Keratinocyte (primary cell): ENCODE measurements around the gene PARD3B. TPM values are rescaled to one million over a fixed set of nuclear protein-coding genes. Genes with fewer than 3 reads are reported as not detected.

ENCODE experiments used
- DNase-seq: peaks from one replicate; pipeline ENCODE4 v3.0.0-alpha.2; 2011; ENCODE audit warnings: low read depth, missing footprints, low spot score
- FAIRE-seq: peaks from 2 replicates; lab custom pipeline; 2011; peaks lifted over from hg19 to GRCh38; lab: Jason Lieb, UNC
- H2AFZ ChIP-seq: 2 replicates; pipeline ENCODE4 v1.6.0; 2012; ENCODE audit warnings: low read length, control low read depth, inconsistent platforms; ENCODE audit not compliant: control insufficient read depth
- H3K27ac ChIP-seq: 2 replicates; pipeline ENCODE4 v1.5.1; 2011; ENCODE audit warnings: low read length; ENCODE audit not compliant: control insufficient read depth, insufficient read depth
- H3K27me3 ChIP-seq: 3 replicates; pipeline ENCODE4 v1.6.0; 2011; ENCODE audit warnings: low read length; ENCODE audit not compliant: control insufficient read depth, insufficient read depth; ENCODE audit errors: extremely low read depth
- H3K36me3 ChIP-seq, 2 experiments: 2 replicates in 1 of 2; 3 replicates in 1 of 2; pipeline ENCODE4 v1.5.1; 2011; ENCODE audit warnings: low read length in 2 of 2, mild to moderate bottlenecking in 1 of 2; ENCODE audit not compliant: control insufficient read depth in 2 of 2, insufficient read depth in 2 of 2; ENCODE audit errors: extremely low read depth in 1 of 2
- H3K4me1 ChIP-seq: 3 replicates; pipeline ENCODE4 v1.5.1; 2011; ENCODE audit warnings: low read length; ENCODE audit not compliant: control insufficient read depth, insufficient read depth; ENCODE audit errors: extremely low read depth
- H3K4me2 ChIP-seq: 3 replicates; pipeline ENCODE4 v1.6.0; 2011; ENCODE audit warnings: low read depth, low read length; ENCODE audit not compliant: control insufficient read depth, insufficient read depth; ENCODE audit errors: extremely low read depth
- H3K4me3 ChIP-seq, 3 experiments: fragments of 200-600 bp in 1 of 3; sonication (generic) in 1 of 3; 2 replicates in 2 of 3; 3 replicates in 1 of 3; pipeline ENCODE4 v1.5.1; 2011 to 2016; ENCODE audit warnings: low read length in 3 of 3, mild to moderate bottlenecking in 3 of 3, control low read depth in 2 of 3, inconsistent platforms in 1 of 3, low read depth in 1 of 3, mixed read lengths in 1 of 3, mixed run types in 1 of 3, moderate library complexity in 1 of 3; ENCODE audit not compliant: control insufficient read depth in 2 of 3, insufficient read depth in 2 of 3; ENCODE audit errors: extremely low read depth in 1 of 3
- H3K79me2 ChIP-seq: 2 replicates; pipeline ENCODE4 v1.6.0; 2012; ENCODE audit warnings: low read length; ENCODE audit not compliant: control insufficient read depth, insufficient read depth
- H3K9ac ChIP-seq: 3 replicates; pipeline ENCODE4 v1.6.0; 2011; ENCODE audit warnings: low read length; ENCODE audit not compliant: control insufficient read depth, insufficient read depth; ENCODE audit errors: extremely low read depth
- H3K9me1 ChIP-seq: 3 replicates; pipeline ENCODE4 v1.6.0; 2011; ENCODE audit warnings: low read length; ENCODE audit not compliant: control insufficient read depth, insufficient read depth; ENCODE audit errors: extremely low read depth
- H3K9me3 ChIP-seq: 2 replicates; pipeline ENCODE4 v1.5.1; 2012; ENCODE audit warnings: low read depth, low read length; ENCODE audit not compliant: control insufficient read depth
- H4K20me1 ChIP-seq: 3 replicates; pipeline ENCODE4 v1.6.0; 2011; ENCODE audit warnings: low read length; ENCODE audit not compliant: control insufficient read depth, insufficient read depth; ENCODE audit errors: extremely low read depth
- CTCF ChIP-seq, 3 experiments: IDR thresholded peaks in 1 of 3; conservative IDR thresholded peaks in 1 of 3; optimal IDR thresholded peaks in 1 of 3; 2 replicates in 2 of 3; 3 replicates in 1 of 3; pipeline versions ENCODE3 to v1.5.1; 2011; ENCODE audit warnings: low read length in 3 of 3, mild to moderate bottlenecking in 3 of 3, moderate library complexity in 2 of 3, control low read depth in 1 of 3, inconsistent platforms in 1 of 3; ENCODE audit not compliant: insufficient read depth in 2 of 3; ENCODE audit errors: extremely low read depth in 1 of 3
- EZH2 ChIP-seq: IDR thresholded peaks from one replicate; pipeline ENCODE4 v1.6.1; 2012; ENCODE audit warnings: inconsistent platforms, mild to moderate bottlenecking, low read length, moderate library complexity
- dilution Hi-C: fragments of 300-500 bp; cut with MboI; formaldehyde crosslinking; loops from one replicate; pipeline ENCODE4 v1.7.0; 2020; ENCODE audit warnings: low sequenced_read_pairs; ENCODE audit not compliant: extremely low pct_ligation_motif_present
- polyA plus RNA-seq, 5 experiments: library from polyadenylated mRNA; depleted of rRNA in 3 of 5; stranded (reverse) in 3 of 5; stranded (forward) in 1 of 5; unstranded in 1 of 5; fragments of >200 nt; gene quantifications; 1 replicate in 1 of 5; 2 replicates in 3 of 5; 3 replicates in 1 of 5; pipeline versions ENCODE4 v1.2.1 to v1.2.3, GENCODE V29; 2011 to 2012; ENCODE audit warnings: missing spikeins in 2 of 5, low read depth in 1 of 5, low replicate concordance in 1 of 5

Gene PARD3B
- polyA plus RNA-seq, 1 donor (not counting 4 experiments of a cell fraction or from before 2014, with no cell fraction given) = 1.2 TPM

DNA sequence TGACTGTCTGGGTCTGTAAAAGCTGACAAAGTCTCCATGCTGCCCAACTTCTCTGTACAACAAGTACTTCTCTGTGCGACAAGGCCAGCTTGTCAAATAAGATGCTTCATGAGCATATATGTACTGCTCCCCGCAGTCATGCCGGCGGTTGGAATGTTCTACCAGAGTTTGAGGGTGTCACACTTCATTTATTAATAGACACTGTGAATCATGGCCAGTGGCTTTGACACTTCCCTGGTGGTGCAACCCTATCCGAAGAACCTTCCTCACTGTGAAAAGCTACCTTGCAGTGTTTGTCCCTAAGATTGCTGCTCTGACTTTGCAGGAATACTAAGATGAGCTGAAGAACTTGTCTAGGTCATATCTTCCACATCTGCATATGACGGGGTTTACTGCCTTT, 1016.2 kb downstream of the PARD3B start:
- TF ChIP-seq EZH2 = no peak
- TF ChIP-seq CTCF (optimal IDR thresholded peaks at IDR 0.05 in 1 of 3, IDR thresholded peaks at IDR 0.05 in 1 of 3, conservative IDR thresholded peaks at IDR 0.05 in 1 of 3; ENCODE audit: extremely low read depth in 1 of 3, insufficient read depth in 2 of 3, low read length in 3 of 3) = no peak
- no peaks in the 10 kb centered on the region for H3K4me1 ChIP-seq
- no peaks in the 10 kb centered on the region for H3K79me2 ChIP-seq
- no peaks in the 10 kb centered on the region for H3K9me1 ChIP-seq
- no peaks in the 10 kb centered on the region for H3K27me3 ChIP-seq
- H3K9me3 ChIP-seq = no peaks in the 10 kb centered on the region
- no peak overlapping the region for H3K4me2 ChIP-seq
- H2AFZ ChIP-seq = no peak overlapping the region
- H3K36me3 ChIP-seq = no peaks in the 10 kb centered on the region
- no peak overlapping the region for H3K4me3 ChIP-seq
- DNase-seq (no peak), FAIRE-seq (no peak)
- no peak overlapping the region for H3K27ac ChIP-seq
- no peak overlapping the region for H3K9ac ChIP-seq
- no peaks in the 10 kb centered on the region for H4K20me1 ChIP-seq
- dilution Hi-C loops = no loop called here

DNA sequence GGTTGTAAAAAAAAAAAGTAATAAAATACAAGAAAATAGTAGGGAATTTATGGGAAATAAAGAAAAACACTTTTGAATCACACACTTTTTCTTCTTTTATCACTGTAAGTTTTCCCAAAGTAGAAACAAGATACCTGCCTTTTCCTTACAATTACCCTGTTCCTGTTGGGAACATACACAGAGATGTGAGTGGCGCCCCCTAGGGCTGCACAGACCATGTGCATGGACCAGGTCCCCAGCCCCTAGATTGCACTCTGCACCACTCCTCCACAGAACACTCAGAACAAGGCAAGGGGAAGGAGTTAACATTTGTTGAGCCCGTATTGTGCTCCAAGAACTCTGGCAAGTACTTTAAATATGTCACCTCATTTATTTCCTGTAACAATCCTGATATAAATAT, 1018.4 kb downstream of the PARD3B start:
- Histone ChIP-seq H3K79me2 (no peaks in the 10 kb centered on the region), H3K9me1 (no peaks in the 10 kb centered on the region), H4K20me1 (no peaks in the 10 kb centered on the region), H3K4me3 (no peak overlapping the region), H3K27me3 (no peaks in the 10 kb centered on the region), H3K36me3 (no peaks in the 10 kb centered on the region), H3K9me3 (no peaks in the 10 kb centered on the region), H3K4me2 (no peak overlapping the region), H2AFZ (no peak overlapping the region), H3K27ac (no peak overlapping the region), H3K4me1 (peaks cover 3% of the 10 kb centered on the region), H3K9ac (no peak overlapping the region)
- TF ChIP-seq EZH2 (no peak), CTCF (optimal IDR thresholded peaks at IDR 0.05 in 1 of 3, IDR thresholded peaks at IDR 0.05 in 1 of 3, conservative IDR thresholded peaks at IDR 0.05 in 1 of 3; ENCODE audit: extremely low read depth in 1 of 3, insufficient read depth in 2 of 3, low read length in 3 of 3) (peak; percentile 49 to 67 (median 53))
- dilution Hi-C loops = no loop called here
- FAIRE-seq (no peak), DNase-seq (no peak)
